ENCODE data around the gene PKP1.
"Not testable (repeated sequence)": the region's sequence is repeated elsewhere in the genome, so short reads cannot be mapped to it uniquely, and the experiment has no call there.

The PKP1 gene, protein sequence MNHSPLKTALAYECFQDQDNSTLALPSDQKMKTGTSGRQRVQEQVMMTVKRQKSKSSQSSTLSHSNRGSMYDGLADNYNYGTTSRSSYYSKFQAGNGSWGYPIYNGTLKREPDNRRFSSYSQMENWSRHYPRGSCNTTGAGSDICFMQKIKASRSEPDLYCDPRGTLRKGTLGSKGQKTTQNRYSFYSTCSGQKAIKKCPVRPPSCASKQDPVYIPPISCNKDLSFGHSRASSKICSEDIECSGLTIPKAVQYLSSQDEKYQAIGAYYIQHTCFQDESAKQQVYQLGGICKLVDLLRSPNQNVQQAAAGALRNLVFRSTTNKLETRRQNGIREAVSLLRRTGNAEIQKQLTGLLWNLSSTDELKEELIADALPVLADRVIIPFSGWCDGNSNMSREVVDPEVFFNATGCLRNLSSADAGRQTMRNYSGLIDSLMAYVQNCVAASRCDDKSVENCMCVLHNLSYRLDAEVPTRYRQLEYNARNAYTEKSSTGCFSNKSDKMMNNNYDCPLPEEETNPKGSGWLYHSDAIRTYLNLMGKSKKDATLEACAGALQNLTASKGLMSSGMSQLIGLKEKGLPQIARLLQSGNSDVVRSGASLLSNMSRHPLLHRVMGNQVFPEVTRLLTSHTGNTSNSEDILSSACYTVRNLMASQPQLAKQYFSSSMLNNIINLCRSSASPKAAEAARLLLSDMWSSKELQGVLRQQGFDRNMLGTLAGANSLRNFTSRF

DNA sequence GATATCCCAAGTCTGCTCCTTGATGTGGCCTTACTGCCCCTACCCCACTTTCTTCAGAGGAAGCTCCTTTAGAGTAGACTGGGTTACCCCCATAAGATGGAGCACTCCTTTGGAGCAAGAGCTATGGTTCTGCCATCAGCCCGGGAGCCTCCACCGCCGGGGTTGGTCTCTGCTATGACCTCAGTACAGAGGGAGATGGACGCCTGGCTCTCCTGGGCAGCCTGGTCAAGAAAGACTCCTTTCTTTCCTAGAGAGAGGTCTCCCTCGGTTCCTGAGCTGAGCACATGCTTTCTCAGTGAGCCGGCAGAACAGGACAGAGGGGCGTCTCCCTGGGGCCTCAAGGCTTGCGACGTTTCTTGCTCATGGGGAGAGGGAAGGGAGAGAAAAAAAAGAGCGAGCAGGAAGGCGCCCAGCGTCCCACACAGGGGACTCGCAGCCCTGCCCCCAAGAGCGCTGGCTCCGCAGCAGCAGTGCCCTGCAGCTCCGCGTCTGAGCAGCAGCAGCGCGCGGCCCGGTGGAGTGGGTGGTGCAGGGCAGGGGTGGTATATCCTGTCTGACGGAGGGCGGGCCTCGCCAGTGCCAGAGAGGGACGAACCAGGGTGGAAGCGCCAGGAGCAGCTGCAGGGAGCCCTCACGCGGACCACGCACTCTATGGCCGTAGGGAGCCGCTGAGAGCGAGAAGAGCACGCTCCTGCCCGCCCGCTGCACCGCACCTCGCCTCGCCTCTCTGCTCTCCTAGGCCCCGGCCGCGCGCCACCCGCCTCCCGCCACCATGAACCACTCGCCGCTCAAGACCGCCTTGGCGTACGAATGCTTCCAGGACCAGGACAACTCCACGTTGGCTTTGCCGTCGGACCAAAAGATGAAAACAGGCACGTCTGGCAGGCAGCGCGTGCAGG lies at the start of gene PKP1:
Gene PKP1, plus strand, starts transcription at position 576 of the 899 bp plus-strand sequence. Its CDS starts 197 bp downstream, at position 773.
- Histone ChIP-seq H3K4me1 (ENCODE audit: low read depth, poor library complexity, severe bottlenecking) (no peaks in the 10 kb centered on the region), H3K4me2 (no peak within 1 kb of the TSS), H4K20me1 (ENCODE audit: insufficient read depth) (no peaks in the 10 kb centered on the region), H3K9ac (no peak within 1 kb of the TSS), H2AFZ (ENCODE audit: low read depth) (no peak within 1 kb of the TSS), H3K27me3 (ENCODE audit: insufficient read depth, low read depth) (no peaks in the 10 kb centered on the region; the same call in 1 of the 2 replicates), H3K79me2 (ENCODE audit: insufficient read depth, low read depth) (no peaks in the 10 kb centered on the region), H3K36me3 (ENCODE audit: insufficient read depth) (no peaks in the 10 kb centered on the region), H3K4me3 (IDR thresholded peaks at IDR 0.05; ENCODE audit: insufficient read depth, low read depth, low read length) (no peak within 1 kb of the TSS), H3K27ac (no peak within 1 kb of the TSS)
- TF ChIP-seq, protein P1, sequence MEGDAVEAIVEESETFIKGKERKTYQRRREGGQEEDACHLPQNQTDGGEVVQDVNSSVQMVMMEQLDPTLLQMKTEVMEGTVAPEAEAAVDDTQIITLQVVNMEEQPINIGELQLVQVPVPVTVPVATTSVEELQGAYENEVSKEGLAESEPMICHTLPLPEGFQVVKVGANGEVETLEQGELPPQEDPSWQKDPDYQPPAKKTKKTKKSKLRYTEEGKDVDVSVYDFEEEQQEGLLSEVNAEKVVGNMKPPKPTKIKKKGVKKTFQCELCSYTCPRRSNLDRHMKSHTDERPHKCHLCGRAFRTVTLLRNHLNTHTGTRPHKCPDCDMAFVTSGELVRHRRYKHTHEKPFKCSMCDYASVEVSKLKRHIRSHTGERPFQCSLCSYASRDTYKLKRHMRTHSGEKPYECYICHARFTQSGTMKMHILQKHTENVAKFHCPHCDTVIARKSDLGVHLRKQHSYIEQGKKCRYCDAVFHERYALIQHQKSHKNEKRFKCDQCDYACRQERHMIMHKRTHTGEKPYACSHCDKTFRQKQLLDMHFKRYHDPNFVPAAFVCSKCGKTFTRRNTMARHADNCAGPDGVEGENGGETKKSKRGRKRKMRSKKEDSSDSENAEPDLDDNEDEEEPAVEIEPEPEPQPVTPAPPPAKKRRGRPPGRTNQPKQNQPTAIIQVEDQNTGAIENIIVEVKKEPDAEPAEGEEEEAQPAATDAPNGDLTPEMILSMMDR (conservative IDR thresholded peaks at IDR 0.05; ENCODE audit: low read depth, low read length) = no peak

DNA sequence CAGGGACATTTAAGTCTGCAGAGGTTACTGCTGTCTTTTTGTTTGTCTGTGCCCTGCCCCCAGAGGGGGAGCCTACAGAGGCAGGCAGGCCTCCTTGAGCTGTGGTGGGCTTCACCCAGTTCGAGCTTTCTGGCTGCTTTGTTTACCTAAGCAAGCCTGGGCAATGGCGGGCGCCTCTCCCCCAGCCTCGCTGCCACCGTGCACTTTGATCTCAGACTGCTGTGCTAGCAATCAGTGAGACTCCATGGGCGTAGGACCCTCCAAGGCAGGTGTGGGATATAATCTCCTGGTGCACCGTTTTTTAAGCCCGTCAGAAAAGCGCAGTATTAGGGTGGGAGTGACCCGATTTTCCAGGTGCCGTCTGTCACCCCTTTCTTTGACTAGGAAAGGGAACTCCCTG lies 43.7 kb upstream of the PKP1 start:
- H3K79me2 ChIP-seq (ENCODE audit: insufficient read depth, low read depth); H3K36me3 ChIP-seq (ENCODE audit: insufficient read depth); H4K20me1 ChIP-seq (ENCODE audit: insufficient read depth); H3K27me3 ChIP-seq (ENCODE audit: insufficient read depth, low read depth); H2AFZ ChIP-seq (ENCODE audit: low read depth); H3K27ac ChIP-seq; H3K9ac ChIP-seq; H3K4me1 ChIP-seq (ENCODE audit: low read depth, poor library complexity, severe bottlenecking); H3K4me2 ChIP-seq; H3K4me3 ChIP-seq (IDR thresholded peaks at IDR 0.05; ENCODE audit: insufficient read depth, low read depth, low read length): not testable (repeated sequence)

DNA sequence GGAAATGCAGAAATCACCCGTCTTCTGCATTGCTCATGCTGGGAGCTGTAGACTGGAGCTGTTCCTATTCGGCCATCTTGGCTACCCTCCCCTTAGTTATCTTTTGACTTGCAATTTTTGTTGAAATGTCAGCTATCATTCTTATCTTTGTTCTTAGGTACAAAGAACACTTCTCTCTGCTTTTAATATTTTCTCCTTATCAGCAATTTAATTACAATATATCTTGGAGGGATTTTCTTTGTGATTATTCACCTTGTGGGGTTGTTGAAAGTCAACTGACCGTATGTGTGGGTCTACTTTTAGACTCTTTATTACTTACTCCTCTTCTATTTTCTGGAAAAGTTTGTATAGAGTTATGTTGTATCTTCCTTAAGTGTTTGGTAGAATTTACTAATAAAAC lies 43.1 kb upstream of the PKP1 start:
- no peaks in the 10 kb centered on the region for H3K27me3 ChIP-seq (ENCODE audit: insufficient read depth, low read depth)
- H3K4me3 ChIP-seq (IDR thresholded peaks at IDR 0.05; ENCODE audit: insufficient read depth, low read depth, low read length) = no peak overlapping the region
- H3K4me2 ChIP-seq = no peak overlapping the region
- H3K9ac ChIP-seq = no peak overlapping the region
- H2AFZ ChIP-seq (ENCODE audit: low read depth) = no peak overlapping the region
- H3K79me2 ChIP-seq (ENCODE audit: insufficient read depth, low read depth) = no peaks in the 10 kb centered on the region
- TF ChIP-seq, protein P1 (conservative IDR thresholded peaks at IDR 0.05; ENCODE audit: low read depth, low read length) = no peak
- no peaks in the 10 kb centered on the region for H3K4me1 ChIP-seq (ENCODE audit: low read depth, poor library complexity, severe bottlenecking)
- H3K36me3 ChIP-seq (ENCODE audit: insufficient read depth) = no peaks in the 10 kb centered on the region
- no peak overlapping the region for H3K27ac ChIP-seq
- H4K20me1 ChIP-seq (ENCODE audit: insufficient read depth) = no peaks in the 10 kb centered on the region

DNA sequence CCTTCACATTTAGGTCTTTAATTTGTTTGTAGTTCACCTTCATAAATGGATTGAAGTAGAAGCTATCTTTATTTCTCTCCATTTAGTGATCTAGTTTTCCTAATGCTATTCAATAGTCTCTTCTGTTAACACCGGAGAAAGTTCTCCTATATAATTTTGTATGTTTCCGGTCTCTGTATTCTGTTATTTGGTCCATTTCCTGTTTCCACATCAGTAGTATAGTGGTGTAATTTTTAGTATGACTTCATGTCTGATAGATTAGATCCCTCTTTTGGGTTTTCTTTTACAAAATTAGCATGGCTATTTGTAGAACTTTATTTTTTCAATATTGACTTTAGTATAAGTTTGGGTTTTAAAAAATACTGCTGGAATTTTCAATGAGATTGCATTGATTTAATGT lies 41.6 kb upstream of the PKP1 start:
- Histone ChIP-seq H3K27ac (no peak overlapping the region), H3K27me3 (ENCODE audit: insufficient read depth, low read depth) (no peaks in the 10 kb centered on the region), H3K4me2 (no peak overlapping the region)

More for the DNA sequence above, 41.6 kb upstream of the PKP1 start:
- Histone ChIP-seq H4K20me1 (ENCODE audit: insufficient read depth) (no peaks in the 10 kb centered on the region), H3K9ac (no peak overlapping the region), H3K36me3 (ENCODE audit: insufficient read depth) (no peaks in the 10 kb centered on the region), H2AFZ (ENCODE audit: low read depth) (no peak overlapping the region), H3K4me1 (ENCODE audit: low read depth, poor library complexity, severe bottlenecking) (no peaks in the 10 kb centered on the region), H3K79me2 (ENCODE audit: insufficient read depth, low read depth) (no peaks in the 10 kb centered on the region), H3K4me3 (IDR thresholded peaks at IDR 0.05; ENCODE audit: insufficient read depth, low read depth, low read length) (no peak overlapping the region)
- TF ChIP-seq, protein P1 (conservative IDR thresholded peaks at IDR 0.05; ENCODE audit: low read depth, low read length) = no peak

All from KMS-11 (cell line).